H1 (cell line): ENCODE measurements around the gene NSMCE3. TPM values are rescaled to one million over a fixed set of nuclear protein-coding genes. Genes with fewer than 3 reads are reported as not detected.

ENCODE experiments used
- CTCF ChIA-PET: fragments of 300-600 bp; sonication (Branson Sonifier 250); formaldehyde crosslinking; loops from one replicate; lab custom pipeline; 2021; ENCODE audit not compliant: partially characterized antibody; lab: Charles Lee
- POLR2A ChIA-PET: fragments of 300-600 bp; sonication (Branson Sonifier 250); formaldehyde crosslinking; loops from one replicate; lab custom pipeline; 2021; ENCODE audit warnings: inconsistent platforms; ENCODE audit not compliant: partially characterized antibody; lab: Charles Lee
- DNase-seq, 2 experiments: peaks; one replicate each; pipeline versions ENCODE4 v3.0.0 to v3.0.0-alpha.2; 2010 to 2022; ENCODE audit warnings: low spot score in 2 of 2, low read depth in 1 of 2, mixed read lengths in 1 of 2
- FAIRE-seq: peaks from 2 replicates; lab custom pipeline; 2011; peaks lifted over from hg19 to GRCh38; lab: Jason Lieb, UNC
- H2AFZ ChIP-seq: 2 replicates; pipeline ENCODE4 v1.8.1; 2012; ENCODE audit warnings: low read length, inconsistent platforms
- H2AK5ac ChIP-seq: 2 replicates; pipeline ENCODE4 v1.6.1; 2013; ENCODE audit warnings: low read depth, low read length
- H2BK120ac ChIP-seq: replicated peaks from 2 replicates; pipeline ENCODE3; 2013; ENCODE audit warnings: low read depth, low read length, inconsistent platforms
- H2BK12ac ChIP-seq: 2 replicates; pipeline ENCODE4 v1.6.1; 2013; ENCODE audit warnings: low read depth, low read length
- H2BK15ac ChIP-seq: 2 replicates; pipeline ENCODE4 v1.6.1; 2013; ENCODE audit warnings: low read length
- H2BK20ac ChIP-seq: 2 replicates; pipeline ENCODE4 v1.6.1; 2013; ENCODE audit warnings: low read length
- H2BK5ac ChIP-seq: 2 replicates; pipeline ENCODE4 v1.6.1; 2013; ENCODE audit warnings: low read depth, low read length
- H3K14ac ChIP-seq: 2 replicates; pipeline ENCODE4 v1.6.1; 2013; ENCODE audit warnings: inconsistent platforms; ENCODE audit not compliant: insufficient read length
- H3K18ac ChIP-seq: 2 replicates; pipeline ENCODE4 v1.6.1; 2013; ENCODE audit warnings: low read length; ENCODE audit errors: extremely low read depth
- H3K23ac ChIP-seq: 2 replicates; pipeline ENCODE4 v1.6.1; 2013; ENCODE audit warnings: inconsistent platforms; ENCODE audit not compliant: insufficient read length
- H3K23me2 ChIP-seq: 2 replicates; pipeline ENCODE4 v1.6.1; 2013; ENCODE audit warnings: low read depth, low read length
- H3K27ac ChIP-seq: 2 replicates; pipeline ENCODE4 v1.6.1; 2011; ENCODE audit warnings: low read depth, low read length, inconsistent platforms
- H3K27me3 ChIP-seq, 4 experiments: replicated peaks in 1 of 4; 1 replicate in 1 of 4; 2 replicates in 3 of 4; pipeline versions ENCODE4 v1.6.1 to v1.8.1; 2011 to 2013; ENCODE audit warnings: low read length in 3 of 4, mild to moderate bottlenecking in 3 of 4, inconsistent platforms in 2 of 4, mixed read lengths in 2 of 4, moderate library complexity in 1 of 4; ENCODE audit not compliant: control insufficient read depth in 3 of 4, insufficient read depth in 3 of 4; ENCODE audit errors: extremely low read depth in 1 of 4
- H3K36me3 ChIP-seq, 4 experiments: 2 replicates each; pipeline versions ENCODE4 v1.6.1 to v1.8.1; 2011 to 2013; ENCODE audit warnings: mild to moderate bottlenecking in 4 of 4, low read length in 3 of 4, moderate library complexity in 2 of 4, control low read depth in 1 of 4, inconsistent platforms in 1 of 4; ENCODE audit not compliant: insufficient read depth in 4 of 4, control insufficient read depth in 2 of 4
- H3K4ac ChIP-seq: replicated peaks from 2 replicates; pipeline ENCODE3; 2013; ENCODE audit warnings: low read length, low read depth, mixed read lengths, inconsistent platforms; ENCODE audit not compliant: insufficient read length
- H3K4me1 ChIP-seq, 4 experiments: replicated peaks in 1 of 4; 1 replicate in 1 of 4; 2 replicates in 3 of 4; pipeline versions ENCODE4 v1.6.1 to v1.8.1; 2011 to 2013; ENCODE audit warnings: low read length in 3 of 4, inconsistent platforms in 2 of 4, mixed read lengths in 1 of 4; ENCODE audit not compliant: insufficient read depth in 4 of 4, control insufficient read depth in 3 of 4
- H3K4me2 ChIP-seq, 2 experiments: 2 replicates each; pipeline versions ENCODE4 v1.6.1 to v1.8.1; 2011 to 2013; ENCODE audit warnings: low read depth in 2 of 2, low read length in 2 of 2, control low read depth in 1 of 2, inconsistent platforms in 1 of 2, mild to moderate bottlenecking in 1 of 2; ENCODE audit not compliant: insufficient read depth in 1 of 2
- H3K4me3 ChIP-seq, 4 experiments: fragments of 200-600, 300-600 bp in 1 of 4; sonication (generic), shearing (Covaris generic), sonication (Bioruptor Twin) in 1 of 4; 2 replicates each; pipeline versions ENCODE4 v1.5.1 to v1.8.1; 2011 to 2016; ENCODE audit warnings: low read length in 4 of 4, low read depth in 3 of 4, control low read depth in 2 of 4, inconsistent platforms in 2 of 4, mild to moderate bottlenecking in 2 of 4, mixed read lengths in 1 of 4, moderate library complexity in 1 of 4; ENCODE audit not compliant: insufficient read depth in 2 of 4; ENCODE audit errors: extremely low read depth in 1 of 4
- H3K56ac ChIP-seq: replicated peaks from 2 replicates; pipeline ENCODE3; 2013; ENCODE audit warnings: low read depth, mild to moderate bottlenecking, mixed read lengths, low read length, inconsistent platforms; ENCODE audit not compliant: insufficient read length
- H3K79me1 ChIP-seq: 2 replicates; pipeline ENCODE4 v1.6.1; 2013; ENCODE audit warnings: low read depth, low read length, control low read depth
- H3K79me2 ChIP-seq, 2 experiments: 2 replicates each; pipeline versions ENCODE4 v1.6.1 to v1.8.1; 2012 to 2013; ENCODE audit warnings: low read length in 2 of 2, mild to moderate bottlenecking in 2 of 2, inconsistent platforms in 1 of 2; ENCODE audit not compliant: insufficient read depth in 2 of 2, control insufficient read depth in 1 of 2
- H3K9ac ChIP-seq, 4 experiments: replicated peaks in 1 of 4; 1 replicate in 1 of 4; 2 replicates in 3 of 4; pipeline versions ENCODE4 v1.6.1 to v1.8.1; 2011 to 2013; ENCODE audit warnings: low read depth in 3 of 4, low read length in 3 of 4, control low read depth in 2 of 4, mild to moderate bottlenecking in 2 of 4, moderate library complexity in 2 of 4, inconsistent platforms in 1 of 4; ENCODE audit errors: extremely low read depth in 1 of 4
- H3K9me3 ChIP-seq, 2 experiments: 2 replicates each; pipeline versions ENCODE4 v1.6.1 to v1.8.1; 2012 to 2013; ENCODE audit warnings: mild to moderate bottlenecking in 2 of 2, moderate library complexity in 2 of 2, control low read depth in 1 of 2, inconsistent platforms in 1 of 2, low read depth in 1 of 2, low read length in 1 of 2, mixed read lengths in 1 of 2; ENCODE audit not compliant: insufficient read depth in 2 of 2
- H4K20me1 ChIP-seq, 2 experiments: replicated peaks in 1 of 2; 2 replicates each; pipeline versions ENCODE3 to v1.8.1; 2011 to 2013; ENCODE audit warnings: inconsistent platforms in 2 of 2, low read length in 2 of 2, mild to moderate bottlenecking in 1 of 2; ENCODE audit not compliant: insufficient read depth in 2 of 2, control insufficient read depth in 1 of 2
- H4K5ac ChIP-seq: 2 replicates; pipeline ENCODE4 v1.6.1; 2013; ENCODE audit warnings: low read length, low read depth, mixed read lengths, inconsistent platforms; ENCODE audit not compliant: insufficient read length
- H4K8ac ChIP-seq: 2 replicates; pipeline ENCODE4 v1.8.0; 2013; ENCODE audit warnings: mild to moderate bottlenecking, moderate library complexity, low read length, inconsistent platforms; ENCODE audit not compliant: insufficient read depth; ENCODE audit errors: extremely low read depth
- H4K91ac ChIP-seq: replicated peaks from 2 replicates; pipeline ENCODE3; 2013; ENCODE audit warnings: low read length, mixed read lengths, inconsistent platforms; ENCODE audit not compliant: insufficient read length
- CTCF ChIP-seq, 3 experiments: IDR thresholded peaks; 1 replicate in 2 of 3; 2 replicates in 1 of 3; pipeline versions ENCODE4 v1.5.1 to v1.6.1; 2011; ENCODE audit warnings: low read length in 3 of 3, mild to moderate bottlenecking in 3 of 3, inconsistent platforms in 2 of 3, low read depth in 1 of 3, moderate library complexity in 1 of 3; ENCODE audit not compliant: insufficient read depth in 1 of 3; ENCODE audit errors: control extremely low read depth in 1 of 3
- SP2 ChIP-seq: IDR thresholded peaks from 2 replicates; pipeline ENCODE4 v1.6.1; 2012; ENCODE audit warnings: mild to moderate bottlenecking, low read length, inconsistent platforms
- WGBS, 2 experiments: shearing (Covaris generic) in 1 of 2; methylation state at CpG; one replicate each; pipeline versions ENCODE4 v1.1.6 to v1.1.7; 2013 to 2015; ENCODE audit warnings: low lambda C conversion rate in 2 of 2, mixed read lengths in 2 of 2, inconsistent platforms in 1 of 2, low coverage in 1 of 2, missing lambda C conversion rate in 1 of 2; ENCODE audit not compliant: insufficient replicate concordance in 2 of 2, insufficient coverage in 1 of 2, insufficient read length in 1 of 2; ENCODE audit errors: extremely low coverage in 1 of 2, missing lambda C conversion rate in 1 of 2; 5-methylcytosine and 5-hydroxymethylcytosine counted together
- polyA plus RNA-seq, 7 experiments: library from polyadenylated mRNA; depleted of rRNA in 3 of 7; stranded (reverse) in 5 of 7; unstranded in 2 of 7; fragments of >200 nt in 5 of 7; fragments of 200-250 nt in 2 of 7; gene quantifications; 1 replicate in 5 of 7; 2 replicates in 1 of 7; 4 replicates in 1 of 7; pipeline versions ENCODE4 v1.2.1 to v1.2.3, GENCODE V29; 2011 to 2013; ENCODE audit warnings: missing spikeins in 2 of 7, mixed read lengths in 2 of 7
- total RNA-seq: library from RNA; stranded (reverse); fragmentation: NEBNext Ultra II Directional; extraction: Animal tissue kit (Norgen Biotek cat#: 25700); gene quantifications from 2 replicates; pipeline ENCODE4 v1.2.1, GENCODE V29; 2021

NSMCE3 gene
- total and polyA plus RNA-seq, 2 of the 8 experiments (the other 6 are each of a cell fraction or from before 2014, with no cell fraction given): 4.3 to 6.7 TPM

- 89% methylated on average over 16 of the region's 16 CpGs; no CpG with 5 or more reads in 1 of the 2 experiments for WGBS, 2 experiments
- Histone ChIP-seq H2BK15ac (no peak overlapping the region), H3K4me3 (no peak overlapping the region), H2AFZ (no peak overlapping the region), H4K20me1 (no peaks in the 10 kb centered on the region), H3K23me2 (no peaks in the 10 kb centered on the region), H3K56ac (no peak overlapping the region), H3K36me3 (no peaks in the 10 kb centered on the region), H3K14ac (no peak overlapping the region), H3K9ac (no peak overlapping the region), H3K79me1 (no peaks in the 10 kb centered on the region), H3K4me2 (no peak overlapping the region), H3K4ac (no peak overlapping the region), H4K5ac (no peak overlapping the region), H4K8ac (peak overlapping the region; percentile 88; the same call in 1 of the 2 replicates), H3K27ac (no peak overlapping the region), H2AK5ac (no peak overlapping the region), H4K91ac (no peak overlapping the region), H2BK5ac (no peak overlapping the region), H3K9me3 (no peaks in the 10 kb centered on the region), H3K79me2 (no peaks in the 10 kb centered on the region), H3K23ac (no peak overlapping the region), H3K18ac (no peak overlapping the region), H2BK120ac (no peak overlapping the region), H3K4me1 (peaks cover 0 to 7% (median 0%) of the 10 kb centered on the region in 4 experiments; a peak in 2 of 7 replicates), H3K27me3 (no peaks in the 10 kb centered on the region), H2BK12ac (no peak overlapping the region), H2BK20ac (no peak overlapping the region)
- DNase-seq (no peak), FAIRE-seq (no peak)
- ChIA-PET POLR2A (no interaction called here), CTCF (interaction anchor here (0.7 to 1.1 kb wide), 2 partner anchors 9 to 121 kb away, joined by 3 read pairs; no protein-coding TSS in a partner anchor)
- TF ChIP-seq SP2 (no peak), CTCF (IDR thresholded peaks at IDR 0.05; ENCODE audit: control extremely low read depth in 1 of 3, insufficient read depth in 1 of 3, low read depth in 1 of 3, low read length in 3 of 3) (no peak)
Observed at GRCh38 chr15:29242456-29243242, 27.0 kb downstream of the NSMCE3 start.
